Stimulated activated CD4-positive, alpha-beta T cell treated with anti-CD3 and anti-CD28 coated beads, TNF-alpha, amount 100 ng/mL, for 24 hours (primary cell): ENCODE measurements around the gene PARL.

ENCODE experiments used
- DNase-seq, 3 experiments: peaks; one replicate each; pipeline ENCODE4 v3.0.0-alpha.2; 2020; ENCODE audit warnings: low read depth in 3 of 3

PARL gene

DNA sequence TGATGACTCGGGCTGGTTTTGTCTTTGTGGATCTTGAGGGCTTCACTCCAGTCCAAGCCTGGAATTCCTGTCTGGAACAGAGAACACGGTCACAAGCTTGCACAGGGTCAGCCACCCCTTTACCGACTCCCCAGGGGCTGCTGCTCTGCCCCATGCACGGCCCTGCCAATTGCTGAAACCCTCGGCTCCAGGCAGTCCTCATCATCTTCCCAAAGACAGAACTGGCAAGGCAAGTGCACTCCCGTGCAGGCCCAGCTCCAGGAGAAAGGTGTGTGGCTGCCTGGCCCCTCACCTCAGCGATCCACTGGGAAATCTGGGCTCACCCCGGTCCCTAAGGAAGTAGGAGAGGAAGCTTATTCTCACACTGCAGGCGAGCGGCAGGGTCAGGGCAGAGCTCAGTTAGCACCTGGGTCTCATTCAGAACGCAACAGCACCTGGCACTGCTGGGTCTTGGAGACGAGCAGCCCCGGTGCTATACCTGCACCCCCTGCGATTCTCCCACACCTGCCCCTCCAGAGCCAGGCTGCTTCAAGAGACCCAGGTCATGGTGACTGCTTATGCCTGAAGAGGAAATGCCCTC is 66.5 kb downstream of the PARL start:
- DNase-seq, result no peak

DNA sequence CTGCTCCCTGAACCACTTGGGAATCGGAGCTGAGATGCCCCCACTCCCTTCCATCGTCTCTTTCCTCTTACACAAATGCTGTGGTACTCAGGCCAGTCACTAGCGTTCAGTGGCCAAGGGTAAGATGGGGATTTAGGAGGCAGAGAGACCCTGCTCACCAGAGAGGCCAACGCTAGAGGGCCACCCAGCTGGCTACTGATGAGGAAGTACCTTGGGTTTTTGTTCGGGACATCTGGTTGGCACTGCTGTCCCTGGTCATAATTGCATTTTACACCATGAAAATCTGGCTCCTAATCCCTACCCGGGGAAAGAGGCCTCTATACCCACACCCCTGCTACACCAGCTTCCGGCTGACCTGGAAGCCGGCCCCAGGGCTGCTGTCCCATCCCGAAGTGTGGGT is 67.0 kb downstream of the PARL start:
- DNase-seq, result no peak

DNA sequence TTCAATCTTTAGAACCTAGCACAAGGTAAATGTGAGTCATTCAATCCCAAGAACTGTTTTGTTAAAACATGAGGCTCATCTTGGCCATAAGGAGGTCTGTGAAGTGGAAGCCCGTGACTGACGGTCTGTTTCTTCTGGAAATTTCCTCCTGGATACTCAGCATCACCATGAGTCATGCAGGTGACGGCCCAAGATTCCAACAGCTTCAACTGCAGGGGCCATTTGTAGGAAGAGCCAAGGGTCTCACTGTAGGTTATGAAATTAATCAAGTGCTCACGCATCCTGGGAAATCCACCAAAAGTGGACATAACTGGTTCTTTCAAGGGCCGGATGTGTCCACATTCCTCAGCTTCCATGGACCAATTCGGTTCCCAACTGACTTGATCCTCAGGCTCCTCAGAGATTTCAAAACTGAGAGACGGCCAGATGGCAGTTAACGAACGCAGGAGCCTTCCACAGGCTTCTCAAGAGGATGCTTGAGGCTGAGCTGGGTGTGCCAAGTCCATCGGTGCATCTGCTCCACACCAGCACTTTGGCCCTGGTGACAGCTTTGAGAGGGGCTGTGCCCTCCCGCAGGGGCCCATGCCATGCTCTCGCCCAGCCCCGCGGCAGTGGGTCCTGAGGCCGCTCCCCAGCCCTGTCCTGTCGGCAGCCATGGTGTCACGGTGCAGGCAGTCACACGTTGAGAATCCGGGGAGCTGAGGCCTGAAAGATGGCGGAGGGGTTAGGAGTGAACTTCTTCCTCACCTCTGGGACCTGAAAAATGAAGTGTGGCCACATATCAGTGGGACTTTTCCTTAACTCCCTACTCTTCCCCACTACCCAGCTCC is 67.8 kb downstream of the PARL start:
- DNase-seq, result no peak

DNA sequence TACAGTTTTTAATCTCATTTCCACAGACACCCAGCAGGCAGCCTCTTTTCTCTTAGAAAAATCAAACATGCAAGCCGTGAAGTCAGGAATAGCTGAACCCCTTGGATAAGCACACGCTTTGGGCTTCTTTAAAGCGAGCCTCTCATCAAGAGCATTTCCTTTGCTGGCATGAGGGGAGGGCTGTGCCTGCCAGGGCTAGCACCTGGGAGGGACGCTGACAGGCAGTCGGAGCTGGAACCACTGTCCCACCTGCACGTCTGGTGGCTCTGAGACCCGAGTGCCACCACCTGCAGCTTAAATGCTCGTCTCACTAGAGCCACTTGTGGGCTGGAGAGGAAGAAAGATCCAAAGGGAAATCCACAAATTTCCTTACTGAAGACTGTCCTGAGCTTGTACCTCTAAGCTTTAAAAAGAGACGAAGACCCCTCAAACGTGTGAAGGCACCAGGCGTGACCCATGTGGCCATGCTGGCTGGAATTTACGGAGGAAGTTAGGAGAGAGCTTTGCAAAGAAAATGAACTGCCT is 68.7 kb downstream of the PARL start:
- DNase-seq, result no peak

DNA sequence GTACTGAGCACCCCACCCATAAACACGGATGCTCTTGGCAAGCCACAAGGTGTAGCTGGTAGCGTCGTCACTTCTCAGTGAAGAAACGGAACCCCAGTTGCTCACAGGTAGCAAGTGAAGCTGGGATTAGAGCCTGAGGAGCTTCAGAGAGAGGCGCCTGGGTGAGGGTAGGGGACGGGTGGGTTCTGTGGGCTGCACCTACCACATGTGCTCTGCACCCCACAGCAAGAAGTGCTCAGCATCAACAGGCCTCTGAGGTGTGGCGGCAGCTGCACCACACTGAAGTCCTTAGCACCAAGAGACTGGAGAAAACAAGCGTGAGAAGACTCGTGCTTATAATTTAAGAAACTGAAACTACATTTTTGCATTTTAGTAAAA is 69.1 kb downstream of the PARL start:
- no peak for DNase-seq

DNA sequence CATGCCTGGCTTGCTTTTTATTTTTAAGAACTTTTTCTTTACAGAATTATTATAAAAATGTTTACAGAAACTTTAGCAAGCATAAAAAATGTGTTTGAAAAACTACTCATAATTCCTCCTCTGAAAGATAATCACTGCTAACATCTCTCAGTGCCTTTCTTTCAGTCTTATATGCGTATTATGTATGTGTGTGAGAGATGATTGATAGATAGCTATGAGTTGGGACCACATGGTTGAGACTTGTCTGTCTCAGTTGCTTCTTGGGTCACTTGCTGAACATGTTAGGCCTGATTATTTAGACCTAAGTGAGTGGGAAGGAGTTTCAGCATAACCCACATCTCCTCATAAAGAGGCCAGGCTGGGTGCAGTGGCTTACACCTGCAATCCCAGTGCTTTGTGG is 70.4 kb downstream of the PARL start:
- DNase-seq, result no peak

DNA sequence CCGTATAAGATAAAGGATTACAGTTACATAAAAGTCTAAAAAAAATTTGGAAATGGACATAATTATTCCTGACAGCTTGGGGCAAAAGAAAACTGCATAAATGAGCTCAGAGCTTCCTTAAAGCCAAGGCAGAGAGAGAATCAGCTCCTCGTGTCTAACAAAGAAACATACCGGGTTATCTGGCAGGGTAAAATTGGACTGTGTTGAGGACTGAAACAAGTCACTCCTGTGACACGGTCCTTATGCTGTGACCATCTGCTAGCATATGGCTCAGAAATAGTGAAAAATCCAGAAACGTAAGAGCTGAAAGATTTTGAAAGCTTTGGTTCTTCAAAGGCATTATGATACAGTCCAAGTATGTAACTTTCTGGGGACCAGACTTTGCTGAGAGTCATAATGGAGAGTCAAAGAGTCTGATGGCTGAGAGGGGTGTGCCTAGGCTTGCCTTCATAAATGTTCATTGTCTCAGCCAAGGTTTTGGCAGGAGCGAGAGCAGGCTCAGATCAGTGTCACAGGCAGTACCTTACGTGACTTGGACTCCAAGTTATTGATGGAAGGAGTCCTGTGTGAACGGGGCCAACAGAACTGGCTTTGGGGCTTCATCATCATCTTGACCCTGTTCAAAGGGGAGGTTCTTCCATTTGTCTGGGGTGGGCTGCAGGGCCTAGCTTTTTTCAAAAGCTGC is 71.8 kb downstream of the PARL start:
- DNase-seq, result no peak

DNA sequence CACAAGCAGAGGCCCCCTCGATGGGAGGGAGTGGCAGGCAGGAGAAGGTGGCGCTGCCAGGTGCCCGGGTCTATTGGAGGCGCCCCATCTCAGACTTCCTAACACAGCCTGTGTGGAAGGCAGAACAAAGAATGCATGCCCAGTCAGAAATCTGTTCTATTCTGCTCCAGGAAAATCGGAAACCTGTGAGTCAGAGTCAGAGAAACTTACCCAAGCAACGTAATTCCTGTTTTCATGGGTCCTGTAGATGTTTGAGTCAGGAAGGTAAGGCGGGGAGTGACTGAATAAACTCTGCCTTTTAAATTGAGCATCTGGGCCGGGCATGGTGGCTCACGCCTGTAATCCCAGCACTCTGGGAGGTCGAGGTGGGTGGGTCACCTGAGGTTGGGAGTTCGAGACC is 73.0 kb downstream of the PARL start:
- DNase-seq, result no peak

DNA sequence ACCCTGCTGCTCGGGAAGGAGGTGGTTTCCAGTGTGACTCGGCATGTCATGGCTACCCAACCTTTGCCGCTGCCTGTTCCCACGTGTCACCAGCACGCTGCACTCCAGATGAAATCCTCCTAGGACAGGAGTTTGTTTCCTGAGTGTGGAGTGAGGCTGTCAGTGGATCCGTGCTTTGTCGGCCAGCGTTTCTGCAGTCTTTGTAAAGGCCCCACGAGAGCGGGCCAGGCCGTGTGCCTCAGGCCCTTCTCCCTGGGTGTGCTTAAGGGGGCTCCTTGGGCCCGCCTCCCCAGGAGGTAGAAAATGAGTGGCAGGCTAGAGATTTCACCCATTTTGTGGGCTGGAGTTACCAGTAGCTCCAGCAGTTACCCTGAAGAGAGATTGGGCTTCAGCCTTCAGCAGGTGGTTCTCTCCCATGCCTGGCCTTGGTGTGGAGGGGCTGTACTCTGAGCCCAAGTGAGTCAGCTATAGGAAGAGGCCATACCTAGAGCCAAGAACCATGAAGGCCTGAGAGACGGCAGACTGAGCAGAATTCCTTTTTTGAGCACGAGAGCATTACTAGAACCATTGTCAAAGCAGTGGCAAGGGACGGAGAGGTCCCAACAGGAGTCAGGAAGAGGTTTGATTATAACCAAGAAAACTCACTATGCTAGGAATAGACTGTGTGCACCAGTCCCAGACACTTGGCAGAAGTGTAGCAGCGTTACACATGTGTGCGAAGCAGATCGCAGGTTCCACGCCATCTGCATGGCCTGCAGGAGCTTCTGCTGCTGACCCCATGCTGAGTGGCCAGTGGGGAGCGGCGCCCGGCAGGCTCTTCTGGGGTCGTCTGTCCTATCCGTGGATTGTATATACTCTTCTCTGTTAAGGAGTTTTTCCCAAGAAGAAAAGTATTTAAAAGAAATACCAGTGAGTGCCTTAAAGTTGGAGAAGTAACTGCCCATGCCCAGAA is 73.8 kb downstream of the PARL start:
- no peak for DNase-seq

DNA sequence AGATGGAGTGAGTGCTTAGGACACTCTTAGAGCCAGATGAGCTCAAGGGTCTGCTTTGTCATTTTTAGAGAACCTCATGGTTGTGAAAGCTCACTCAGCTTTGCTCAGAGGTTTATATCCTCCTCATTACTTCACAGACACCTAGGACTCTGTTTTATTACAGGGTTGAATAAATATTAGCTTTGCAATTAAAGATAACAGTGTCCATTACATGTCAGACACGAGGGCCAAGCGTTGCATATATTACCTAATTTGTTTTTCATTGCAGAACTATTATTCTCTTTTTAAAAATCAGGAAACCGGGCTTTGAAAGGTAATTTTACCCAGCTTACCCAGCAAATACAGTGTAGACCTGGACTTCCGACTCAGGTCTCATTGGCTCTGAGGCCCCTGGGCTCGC is 75.4 kb downstream of the PARL start:
- DNase-seq, result no peak

DNA sequence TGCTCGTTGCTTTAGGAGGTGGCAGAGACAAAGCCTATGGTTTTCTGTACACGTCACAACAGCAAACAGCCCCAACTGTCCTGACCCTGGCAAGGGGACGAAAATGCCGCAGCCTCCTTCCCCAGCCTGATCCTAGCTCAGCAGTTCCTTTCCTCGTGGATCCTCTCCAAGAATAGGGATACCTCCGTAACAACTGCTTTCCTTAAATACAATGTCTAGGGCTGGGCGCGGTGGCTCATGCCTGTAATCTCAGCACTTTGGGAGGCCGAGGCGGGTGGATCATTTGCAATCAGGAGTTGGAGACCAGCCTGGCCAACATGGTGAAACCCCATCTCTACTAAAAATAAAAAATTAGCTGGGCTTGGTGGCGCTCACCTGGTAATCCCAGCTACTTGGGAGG is 76.3 kb downstream of the PARL start:
- DNase-seq, result no peak

DNA sequence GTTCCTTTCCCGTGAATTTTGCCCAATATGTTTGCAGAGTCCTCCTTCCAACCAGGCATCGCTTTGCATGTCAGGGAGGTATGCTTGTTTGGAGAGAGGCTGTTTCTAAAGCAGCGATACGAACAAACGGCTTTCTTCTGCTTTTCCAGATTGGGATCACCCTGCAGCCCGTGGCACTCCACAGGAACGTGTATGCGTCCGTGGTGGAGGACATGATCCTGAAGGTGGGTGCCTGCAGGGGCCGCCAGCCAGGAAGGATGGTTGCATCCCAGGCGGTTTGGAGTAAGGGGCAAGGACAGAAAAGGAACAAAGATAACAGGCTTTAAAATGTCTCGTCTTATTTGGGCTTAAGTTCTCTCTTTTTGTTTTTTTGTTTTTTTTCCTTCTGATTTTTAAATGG is 76.8 kb downstream of the PARL start:
- no peak for DNase-seq

DNA sequence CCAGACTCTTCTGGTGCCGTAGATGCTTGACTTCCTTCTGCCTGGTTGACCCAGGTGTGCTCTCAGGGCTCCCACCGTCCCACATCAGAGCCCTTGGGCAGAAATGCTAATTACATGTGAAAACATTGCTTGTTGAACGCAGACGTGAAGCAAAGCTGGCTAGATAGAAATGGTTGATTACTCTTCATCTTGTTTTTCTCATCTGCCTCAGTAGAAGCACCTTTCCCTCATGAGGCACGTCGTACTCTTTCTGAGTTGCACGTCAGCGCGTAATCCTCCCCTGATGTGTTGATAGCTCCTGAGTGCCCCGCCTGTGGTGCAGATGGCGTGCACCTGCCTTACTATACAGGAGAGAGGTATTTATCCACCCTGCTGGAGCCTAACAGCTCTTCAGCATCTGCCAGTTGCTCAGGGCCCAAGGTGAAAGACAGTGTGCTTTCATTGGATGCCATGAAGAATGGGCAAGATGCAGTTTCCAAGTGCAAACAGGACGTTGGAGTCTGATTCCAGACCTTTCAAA is 77.4 kb downstream of the PARL start:
- DNase-seq, result no peak

DNA sequence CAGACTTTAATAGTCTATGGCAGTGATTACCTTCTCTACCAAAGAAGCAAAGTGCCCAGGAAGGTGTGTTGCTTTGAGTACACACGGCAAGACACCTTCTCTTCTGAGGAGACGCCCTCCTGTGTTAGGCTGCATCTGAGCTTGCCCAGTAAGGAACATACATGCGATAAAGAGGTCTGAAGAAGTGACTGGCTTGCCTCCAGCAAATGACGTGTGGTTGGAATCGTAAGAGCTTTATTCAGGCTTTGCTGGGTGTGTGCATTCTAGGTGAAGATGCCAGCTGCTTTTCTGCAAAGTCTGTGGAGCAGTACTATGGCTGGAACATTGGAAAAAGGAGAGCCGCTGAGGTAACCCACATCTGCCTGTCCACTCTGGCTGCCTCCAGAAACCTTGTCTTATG is 81.7 kb downstream of the PARL start:
- no peak for DNase-seq

DNA sequence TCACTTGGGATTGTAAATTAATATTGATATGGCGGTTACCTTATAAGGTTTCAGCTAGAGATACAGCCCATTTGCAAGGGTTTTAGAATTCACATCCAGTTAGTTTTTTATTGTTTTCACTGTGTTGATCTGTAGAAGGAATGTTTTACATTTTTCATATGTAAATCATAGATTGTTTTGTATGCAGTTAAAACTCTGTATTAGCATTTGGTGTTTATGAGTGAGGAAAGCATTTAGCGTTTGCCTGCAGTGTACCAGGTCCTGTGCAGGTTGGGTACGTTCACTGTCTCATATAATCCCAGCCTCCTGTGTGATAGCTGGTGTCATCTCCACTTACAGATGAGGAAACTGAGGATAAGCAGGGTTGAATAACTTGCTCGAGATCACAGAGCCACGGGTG is 83.1 kb downstream of the PARL start:
- no peak for DNase-seq

DNA sequence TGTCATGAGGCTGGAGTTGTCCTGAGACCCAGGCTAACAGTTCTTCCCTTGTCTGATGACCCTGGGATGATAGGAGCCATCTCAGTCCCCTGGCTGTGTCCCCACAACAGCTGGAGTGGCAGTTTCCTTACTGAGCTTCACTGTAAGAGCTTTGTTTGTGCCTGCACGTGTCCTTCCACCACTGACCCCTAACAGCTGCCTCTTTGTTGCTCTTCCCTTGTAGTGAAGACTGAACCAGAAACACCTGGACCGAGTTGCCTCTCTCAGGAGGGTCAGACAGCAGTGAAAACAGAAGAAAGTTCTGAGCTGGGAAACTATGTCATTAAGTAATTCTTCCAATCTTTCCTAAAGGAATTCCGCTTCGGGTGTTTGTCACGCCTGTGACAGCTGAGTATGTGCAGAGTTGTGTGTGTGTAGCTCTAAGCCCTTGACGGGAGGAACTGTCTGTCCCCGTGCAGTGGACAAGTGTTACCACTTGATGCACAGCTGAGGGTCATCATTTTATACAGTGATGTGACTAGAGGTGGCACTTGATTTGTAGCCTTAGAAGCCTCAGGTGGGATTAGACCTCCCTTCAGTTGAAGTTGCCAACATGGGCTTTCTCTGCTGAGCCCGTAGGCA is 84.3 kb downstream of the PARL start:
- DNase-seq, result no peak

DNA sequence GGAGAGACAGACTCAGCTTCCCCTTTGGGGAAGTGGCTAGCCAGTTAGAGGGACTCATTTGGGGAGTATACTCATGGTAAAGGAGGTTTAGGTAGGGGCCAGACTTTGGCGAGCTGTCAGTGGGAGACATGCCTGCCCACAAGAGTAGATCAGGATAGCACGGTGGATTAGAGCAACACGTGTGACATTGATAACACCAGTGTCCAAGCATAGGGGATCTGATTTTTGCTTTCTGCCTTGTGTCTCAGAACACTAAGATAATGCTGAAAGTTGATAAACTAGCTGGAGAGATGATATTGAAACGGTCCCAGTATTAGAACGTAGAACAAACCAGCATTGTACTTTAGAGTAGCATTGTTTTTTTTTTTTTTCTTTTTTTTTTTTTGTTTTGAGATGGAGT is 85.2 kb downstream of the PARL start:
- no peak for DNase-seq

DNA sequence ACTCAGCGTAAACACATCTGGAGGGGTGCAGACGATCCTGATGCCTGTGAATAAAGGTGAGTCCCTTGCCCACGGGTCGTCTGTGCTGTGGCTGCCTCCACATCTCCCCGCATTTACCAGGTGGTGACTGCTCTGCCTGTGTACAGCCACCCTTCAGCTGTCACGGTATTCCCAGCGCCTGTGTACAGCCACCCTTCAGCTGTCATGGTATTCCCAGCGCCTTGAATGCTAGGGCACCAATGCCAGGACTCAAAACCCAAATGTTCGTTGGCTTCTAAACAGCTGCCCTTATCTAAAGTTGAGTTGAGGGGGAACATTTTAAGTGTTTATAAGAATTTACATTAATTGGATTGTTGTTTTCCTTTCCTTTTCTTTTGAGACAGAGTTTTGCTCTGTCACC is 86.7 kb downstream of the PARL start:
- no peak for DNase-seq

DNA sequence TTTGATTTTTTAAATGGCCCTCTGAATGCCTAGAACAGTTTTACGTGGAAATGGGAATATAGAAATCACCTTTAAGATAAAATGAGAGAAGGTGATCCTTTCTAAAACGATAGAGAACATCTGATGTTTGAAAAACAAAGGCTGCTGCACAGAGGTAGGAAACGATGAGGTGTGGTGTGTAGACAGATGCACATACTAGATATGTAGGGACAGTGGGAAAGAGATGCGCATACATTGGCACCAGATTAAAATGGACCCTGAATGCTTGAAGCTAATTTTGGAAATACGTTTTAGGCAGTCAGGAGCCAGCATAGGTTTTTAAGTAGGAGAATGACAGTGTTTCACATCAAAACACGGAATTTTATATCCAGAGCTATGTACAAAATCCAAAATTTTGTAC is 88.3 kb downstream of the PARL start:
- no peak for DNase-seq

DNA sequence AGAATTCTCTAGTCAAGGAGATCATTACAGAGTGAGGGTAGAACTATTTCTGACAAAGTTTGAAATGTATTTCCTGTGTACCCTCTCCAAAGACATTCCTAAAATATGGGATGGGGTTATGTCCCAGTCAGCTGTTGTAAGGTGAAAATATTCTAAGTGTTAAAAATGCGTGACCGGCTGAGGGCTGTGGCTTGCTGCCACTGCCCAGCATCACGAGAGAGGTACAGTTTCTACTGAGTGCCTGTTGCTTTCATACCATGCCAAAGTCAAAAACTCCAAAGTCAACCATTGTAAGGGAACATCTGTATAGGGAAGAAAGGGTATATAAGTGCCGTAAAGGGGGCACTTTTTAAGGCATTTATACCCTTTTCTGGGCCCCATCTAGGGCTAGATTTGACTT is 90.2 kb downstream of the PARL start:
- no peak for DNase-seq

DNA sequence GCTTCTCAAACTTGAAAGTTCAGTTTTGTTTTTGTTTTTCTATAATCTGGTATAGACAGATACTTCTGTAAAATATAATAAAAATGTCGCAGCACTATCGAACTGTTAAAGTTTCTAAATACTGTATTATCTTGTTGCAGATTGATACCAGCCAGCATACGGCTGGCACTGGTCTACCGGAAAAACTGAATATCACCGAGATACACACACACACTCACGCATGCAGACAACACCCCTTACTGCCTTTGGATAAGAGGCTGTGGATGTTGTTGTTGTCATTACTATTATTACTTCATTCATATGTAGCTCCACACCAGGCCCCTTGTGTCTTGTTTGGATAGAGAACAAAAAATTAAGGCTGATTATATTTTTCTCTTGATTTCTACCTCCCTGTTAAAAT is 91.7 kb downstream of the PARL start:
- DNase-seq, result no peak
